ELR (cell line): ENCODE results near the gene CARMIL3.

Experiments
- DNase-seq: peaks from one replicate; pipeline ENCODE4 v3.0.0-alpha.2; 2015; ENCODE audit warnings: low read depth

Gene CARMIL3

GRCh38 chr14:24115422-24116127 is 63.8 kb downstream of the CARMIL3 start:
- no peak for DNase-seq

GRCh38 chr14:24116128-24116814 is 64.5 kb downstream of the CARMIL3 start:
- DNase-seq = no peak

- no peak for DNase-seq
Observed at GRCh38 chr14:24117179-24117578, 65.4 kb downstream of the CARMIL3 start.
